SK-N-SH treated with all-trans-retinoic acid at 6 μM for 48 hours (cell line): Measurements from ENCODE around the gene RBM28.
A peak's percentile ranks its signal among the peaks of the same experiment; 100 is the strongest.

ENCODE experiments used
- ATAC-seq: fragments of 200-7000 bp; cut with Tn5 transposase; 3 replicates; pipeline ENCODE4 v1.9.1; 2020; ENCODE audit warnings: mild to moderate bottlenecking, moderate library complexity
- ARNTL ChIP-seq: fragments of 450-650 bp; formaldehyde crosslinking; IDR thresholded peaks from 2 replicates; pipeline ENCODE4 v1.5.0; 2020; ENCODE audit warnings: low read depth, mild to moderate bottlenecking, moderate library complexity, borderline replicate concordance
- BACH2 ChIP-seq: fragments of 250-450 bp; sonication (Bioruptor Pico); IDR thresholded peaks from 2 replicates; pipeline ENCODE4 v1.9.0; 2021; ENCODE audit warnings: mild to moderate bottlenecking, borderline replicate concordance
- CREB5 ChIP-seq: fragments of 250-450 bp; sonication (Bioruptor Pico); IDR thresholded peaks from 2 replicates; pipeline ENCODE4 v1.5.1; 2020; ENCODE audit warnings: low read depth, mild to moderate bottlenecking, moderate library complexity
- CSRNP3 ChIP-seq: fragments of 250-450 bp; sonication (Bioruptor Pico); IDR thresholded peaks from 2 replicates; pipeline ENCODE4 v1.5.1; 2021; ENCODE audit warnings: mild to moderate bottlenecking, moderate library complexity
- ESRRG ChIP-seq: fragments of 250-450 bp; sonication (Bioruptor Pico); IDR thresholded peaks from 2 replicates; pipeline ENCODE4 v1.6.1; 2021; ENCODE audit warnings: mild to moderate bottlenecking
- GLIS3 ChIP-seq: fragments of 250-450 bp; sonication (Bioruptor Pico); IDR thresholded peaks from 2 replicates; pipeline ENCODE4 v1.5.0; 2020; ENCODE audit warnings: mild to moderate bottlenecking, moderate library complexity
- ISL1 ChIP-seq: fragments of 250-450 bp; sonication (Bioruptor Pico); IDR thresholded peaks from 2 replicates; pipeline ENCODE4 v2.1.2; 2022; ENCODE audit warnings: mild to moderate bottlenecking, moderate library complexity
- OSR1 ChIP-seq: fragments of 250-450 bp; sonication (Bioruptor Pico); IDR thresholded peaks from 2 replicates; pipeline ENCODE4 v1.8.0; 2022; ENCODE audit warnings: moderate library complexity, mild to moderate bottlenecking, inconsistent platforms
- PATZ1 ChIP-seq: fragments of 250-450 bp; sonication (Bioruptor Pico); IDR thresholded peaks from 2 replicates; pipeline ENCODE4 v1.8.0; 2020; ENCODE audit warnings: mild to moderate bottlenecking, moderate library complexity, borderline replicate concordance
- POU6F1 ChIP-seq: fragments of 250-450 bp; sonication (Bioruptor Pico); IDR thresholded peaks from 2 replicates; pipeline ENCODE4 v1.8.0; 2021; ENCODE audit warnings: low read depth, mild to moderate bottlenecking, moderate library complexity, borderline replicate concordance
- SNAI2 ChIP-seq: fragments of 250-450 bp; sonication (Bioruptor Pico); IDR thresholded peaks from 2 replicates; pipeline ENCODE4 v1.5.0; 2020; ENCODE audit warnings: mild to moderate bottlenecking, moderate library complexity
- TCF4 ChIP-seq: fragments of 250-450 bp; sonication (Bioruptor Pico); IDR thresholded peaks from 2 replicates; pipeline ENCODE4 v1.8.0; 2021; ENCODE audit warnings: mild to moderate bottlenecking, moderate library complexity, borderline replicate concordance
- TOX ChIP-seq: fragments of 250-450 bp; sonication (Bioruptor Pico); IDR thresholded peaks from 2 replicates; pipeline ENCODE4 v1.8.0; 2021; ENCODE audit warnings: mild to moderate bottlenecking, moderate library complexity, borderline replicate concordance
- TSHZ2 ChIP-seq: fragments of 250-450 bp; sonication (Bioruptor Pico); IDR thresholded peaks from 2 replicates; pipeline ENCODE4 v1.5.0; 2020; ENCODE audit warnings: mild to moderate bottlenecking, moderate library complexity
- ZC3H10 ChIP-seq: fragments of 250-450 bp; sonication (Bioruptor Pico); IDR thresholded peaks from 2 replicates; pipeline ENCODE4 v1.5.1; 2021; ENCODE audit warnings: mild to moderate bottlenecking, moderate library complexity
- ZFP30 ChIP-seq: fragments of 450-650 bp; formaldehyde crosslinking; IDR thresholded peaks from 2 replicates; pipeline ENCODE4 v1.5.0; 2022; ENCODE audit warnings: mild to moderate bottlenecking, moderate library complexity
- ZNF70 ChIP-seq: fragments of 450-650 bp; formaldehyde crosslinking; IDR thresholded peaks from 2 replicates; pipeline ENCODE4 v1.5.0; 2020; ENCODE audit warnings: mild to moderate bottlenecking, moderate library complexity
- ZNF8 ChIP-seq: fragments of 450-650 bp; formaldehyde crosslinking; IDR thresholded peaks from 2 replicates; pipeline ENCODE4 v1.5.0; 2020; ENCODE audit warnings: mild to moderate bottlenecking, moderate library complexity

Gene RBM28

GRCh38 chr7:128322040-128322643 is 21.6 kb downstream of the RBM28 start:
- TF ChIP-seq BACH2 (CRISPR knock-in tag) (no peak), POU6F1 (CRISPR knock-in tag) (no peak), ISL1 (CRISPR knock-in tag) (no peak), GLIS3 (CRISPR knock-in tag) (no peak), PATZ1 (CRISPR knock-in tag) (no peak), TOX (CRISPR knock-in tag) (no peak), ZC3H10 (no peak), SNAI2 (CRISPR knock-in tag) (no peak), ZNF8 (CRISPR knock-in tag) (no peak), OSR1 (CRISPR knock-in tag) (no peak), TCF4 (CRISPR knock-in tag) (no peak), TSHZ2 (no peak), ARNTL (CRISPR knock-in tag) (no peak), ZNF70 (no peak), CREB5 (CRISPR knock-in tag) (no peak), ZFP30 (CRISPR knock-in tag) (no peak)
- TF ChIP-seq, all 23 proteins: peak for 0
- peak; percentile 91 for ATAC-seq

GRCh38 chr7:128321044-128321422 is 22.7 kb downstream of the RBM28 start:
- no peak for ATAC-seq

More at GRCh38 chr7:128321044-128321422, 22.7 kb downstream of the RBM28 start:
- TF ChIP-seq ZC3H10 (no peak), SNAI2 (CRISPR knock-in tag) (no peak), ESRRG (CRISPR knock-in tag) (no peak), CSRNP3 (CRISPR knock-in tag) (no peak), OSR1 (CRISPR knock-in tag) (no peak), TSHZ2 (no peak)
